C4-2B (cell line): Measurements from ENCODE around the gene TMSB15B.
A peak's percentile ranks its signal among the peaks of the same experiment; 100 is the strongest.
"Not testable (repeated sequence)": the region's sequence is repeated elsewhere in the genome, so short reads cannot be mapped to it uniquely, and the experiment has no call there.

Source experiments
- H3K27ac ChIP-seq: fragments of 450-650 bp; 2 replicates; pipeline ENCODE4 v1.5.1; 2017
- CTCF ChIP-seq: fragments of 450-650 bp; conservative IDR thresholded peaks from 2 replicates; pipeline ENCODE4 v1.5.1; 2017; ENCODE audit warnings: mild to moderate bottlenecking
- ZFX ChIP-seq: fragments of 450-650 bp; IDR thresholded peaks from 2 replicates; pipeline ENCODE4 v1.6.1; 2017

The TMSB15B gene

DNA sequence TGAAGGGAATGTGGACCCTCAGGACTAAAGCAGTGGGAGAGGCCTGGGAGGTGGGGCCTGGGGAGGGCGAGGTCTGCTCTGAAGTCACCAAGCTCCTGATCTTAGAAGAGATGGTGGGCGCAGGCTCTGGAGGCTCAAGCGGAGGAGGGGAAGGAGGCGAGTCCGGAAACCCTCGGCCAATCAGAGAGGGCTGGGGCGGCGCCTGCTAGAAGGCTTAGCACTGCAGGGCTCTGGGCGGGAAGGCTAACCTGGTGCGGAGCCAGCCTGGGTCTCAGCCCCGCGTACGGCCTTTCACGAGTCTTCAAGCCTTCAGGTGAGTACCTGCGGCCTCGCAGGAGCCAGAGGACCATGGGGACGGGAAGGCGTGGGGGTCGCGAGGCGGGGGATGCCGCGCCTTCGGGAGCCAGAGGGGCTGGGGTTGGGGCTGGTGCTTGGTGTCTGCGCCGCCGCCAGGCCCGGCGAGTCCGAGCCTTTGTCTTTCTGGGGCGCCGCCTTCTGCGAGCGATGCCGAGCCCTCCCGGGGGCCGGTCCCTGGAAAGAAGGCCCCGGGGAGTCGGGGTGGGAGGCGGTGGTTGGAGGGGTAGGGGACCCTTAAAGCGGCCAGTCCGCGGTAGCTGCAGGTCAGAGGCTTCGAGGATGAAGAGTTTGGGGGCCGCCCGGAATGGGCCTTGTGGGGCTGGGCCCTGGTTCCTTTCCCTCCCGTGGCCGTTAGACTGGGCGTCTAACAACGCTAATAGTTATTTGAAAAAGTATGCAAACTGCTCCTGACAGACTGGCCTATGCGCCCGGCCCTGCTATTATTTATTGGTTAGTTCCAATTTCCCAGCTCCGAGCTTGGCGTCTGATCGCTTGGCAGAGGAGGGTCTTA, at the start of gene TMSB15B:
Gene TMSB15B (plus strand): TSS at position 217 of the 868 bp plus-strand sequence.
- H3K27ac ChIP-seq: not testable (repeated sequence)

GRCh38 chrX:103913356-103914020, 48.9 kb upstream of the TMSB15B start:
- TF ChIP-seq ZFX: no peak
- TF ChIP-seq CTCF: no peak
- no peak overlapping the region for H3K27ac ChIP-seq

- TF ChIP-seq CTCF: peak; percentile 61
- TF ChIP-seq ZFX: no peak
- H3K27ac ChIP-seq: peak overlapping the region; percentile 69; the same call in 1 of the 2 replicates
These were observed 44.4 kb upstream of the TMSB15B start for GRCh38 chrX:103918050-103918449.

DNA sequence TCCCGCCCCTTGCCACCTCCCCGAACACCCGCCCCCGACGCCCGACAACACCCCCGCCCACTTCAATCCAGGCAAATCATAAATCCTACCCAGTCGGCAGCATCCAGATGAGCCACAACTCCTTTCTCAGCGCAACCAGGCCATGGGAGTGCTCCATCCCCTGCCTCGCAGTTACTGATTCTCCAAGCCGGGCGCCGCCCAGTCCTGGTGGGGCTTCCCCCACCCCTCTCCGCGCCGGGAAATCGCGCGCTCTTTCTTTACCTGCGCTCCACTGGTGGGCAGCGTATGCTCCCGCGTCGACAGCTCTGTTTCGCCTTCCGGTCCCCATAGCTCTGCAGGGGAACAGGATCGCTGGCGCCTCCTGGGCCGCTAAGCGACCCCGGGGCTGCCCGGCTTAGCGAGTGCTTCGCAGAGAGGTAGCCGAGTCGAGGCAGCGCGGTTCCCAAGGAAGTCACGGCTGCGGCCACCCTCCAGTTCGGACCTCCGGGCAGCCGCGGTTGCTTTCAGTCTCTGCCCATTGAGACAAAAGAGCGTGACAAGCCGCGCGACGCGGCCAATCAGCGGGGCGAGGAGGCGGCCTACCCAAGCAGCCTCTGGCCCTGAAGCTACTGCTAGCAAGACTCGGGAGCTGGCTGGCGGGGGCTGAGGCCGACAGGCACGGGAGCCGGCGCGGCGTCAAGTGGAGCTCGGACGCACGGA, 43.7 kb upstream of the TMSB15B start:
- peak overlapping the region; percentile 69 for H3K27ac ChIP-seq
- 0 out of 2 replicates have a peak, but pooled peaks have one; percentile 30 for TF ChIP-seq ZFX
- TF ChIP-seq CTCF: no peak

DNA sequence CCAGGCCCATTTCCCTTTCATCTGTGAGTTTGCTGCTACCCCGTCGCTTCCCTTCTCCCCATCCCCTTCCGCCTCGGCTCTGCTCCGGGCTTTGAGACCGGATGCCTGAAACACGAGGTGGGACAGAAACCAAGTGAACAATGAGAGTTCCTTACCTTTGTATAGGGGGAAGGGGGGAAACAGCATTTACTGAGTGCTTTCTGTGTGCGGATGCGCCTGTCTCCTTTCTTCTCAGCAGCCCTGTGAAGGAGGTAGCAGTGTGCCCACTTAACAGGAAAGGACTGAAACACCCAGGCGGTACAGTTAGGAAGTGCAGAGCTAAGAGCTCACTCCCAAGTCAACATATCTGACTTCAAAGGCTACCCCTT, 43.2 kb upstream of the TMSB15B start:
- TF ChIP-seq CTCF (peak; percentile 33), ZFX (no peak)
- peak overlapping the region; percentile 69 for H3K27ac ChIP-seq

GRCh38 chrX:103920515-103920914, 41.9 kb upstream of the TMSB15B start:
- H3K27ac ChIP-seq: not testable (repeated sequence)

DNA sequence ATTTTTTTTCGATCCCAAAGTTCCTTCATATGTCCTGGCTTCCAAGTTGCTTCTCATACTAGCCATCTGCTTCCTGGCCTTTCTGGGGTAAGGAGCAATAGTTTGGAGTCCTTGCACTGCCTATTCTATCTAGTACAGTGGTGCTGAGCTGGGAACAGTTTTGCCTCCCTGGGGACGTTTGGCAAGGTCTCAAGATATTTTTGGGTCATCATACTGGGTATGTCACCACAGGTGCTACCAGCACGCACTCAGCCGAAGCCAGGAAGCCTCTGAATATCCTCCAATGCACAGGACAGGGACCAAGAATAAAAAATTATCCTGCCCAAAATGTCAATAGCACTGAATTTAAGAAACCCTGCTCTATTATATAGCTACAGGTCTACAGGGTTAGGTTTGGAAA, 35.4 kb upstream of the TMSB15B start:
- TF ChIP-seq ZFX: no peak
- TF ChIP-seq CTCF: no peak
- no peak overlapping the region for H3K27ac ChIP-seq

- TF ChIP-seq CTCF (no peak), ZFX (no peak)
- H3K27ac ChIP-seq: no peak overlapping the region
These were observed 34.8 kb upstream of the TMSB15B start for GRCh38 chrX:103927633-103928032.
